Testis (tissue), 2 donors: ENCODE measurements around the gene RPS6KA5.

Source experiments
- POLR2A ChIP-seq: fragments of 450-650 bp; IDR thresholded peaks from one replicate; pipeline ENCODE4 v1.6.1; 2017; ENCODE audit warnings: antibody characterized with exemption, mild to moderate bottlenecking, moderate library complexity
- TF ChIP-seq, protein P1 (sequence below), 3 experiments: fragments of 450-650 bp in 2 of 3; fragments of 200-600 bp in 1 of 3; sonication (generic) in 1 of 3; IDR thresholded peaks; one replicate each; pipeline ENCODE4 v1.5.1; 2016 to 2019; ENCODE audit warnings: antibody characterized with exemption in 3 of 3, mild to moderate bottlenecking in 2 of 3, moderate library complexity in 1 of 3

DNA sequence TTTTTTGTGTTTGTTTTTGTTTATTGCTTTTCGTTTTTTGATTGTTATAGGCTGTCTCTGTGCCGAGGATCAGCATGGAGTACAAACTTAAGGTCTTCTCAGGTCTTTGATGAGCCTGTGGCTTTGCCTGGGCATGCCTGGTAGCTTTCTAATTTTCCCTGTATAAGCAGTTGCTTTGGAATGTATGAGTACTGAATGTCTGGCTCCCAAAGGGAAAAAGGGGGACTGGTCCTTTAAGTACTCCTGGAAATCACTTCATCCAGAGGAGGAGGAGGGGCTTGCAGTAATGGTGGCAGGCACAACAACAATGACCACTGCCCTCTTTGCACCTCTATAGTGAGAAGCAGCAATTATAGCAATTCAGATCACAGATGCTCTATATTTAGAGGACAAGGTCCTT, 176.7 kb downstream of the RPS6KA5 start:
- TF ChIP-seq, protein P1, sequence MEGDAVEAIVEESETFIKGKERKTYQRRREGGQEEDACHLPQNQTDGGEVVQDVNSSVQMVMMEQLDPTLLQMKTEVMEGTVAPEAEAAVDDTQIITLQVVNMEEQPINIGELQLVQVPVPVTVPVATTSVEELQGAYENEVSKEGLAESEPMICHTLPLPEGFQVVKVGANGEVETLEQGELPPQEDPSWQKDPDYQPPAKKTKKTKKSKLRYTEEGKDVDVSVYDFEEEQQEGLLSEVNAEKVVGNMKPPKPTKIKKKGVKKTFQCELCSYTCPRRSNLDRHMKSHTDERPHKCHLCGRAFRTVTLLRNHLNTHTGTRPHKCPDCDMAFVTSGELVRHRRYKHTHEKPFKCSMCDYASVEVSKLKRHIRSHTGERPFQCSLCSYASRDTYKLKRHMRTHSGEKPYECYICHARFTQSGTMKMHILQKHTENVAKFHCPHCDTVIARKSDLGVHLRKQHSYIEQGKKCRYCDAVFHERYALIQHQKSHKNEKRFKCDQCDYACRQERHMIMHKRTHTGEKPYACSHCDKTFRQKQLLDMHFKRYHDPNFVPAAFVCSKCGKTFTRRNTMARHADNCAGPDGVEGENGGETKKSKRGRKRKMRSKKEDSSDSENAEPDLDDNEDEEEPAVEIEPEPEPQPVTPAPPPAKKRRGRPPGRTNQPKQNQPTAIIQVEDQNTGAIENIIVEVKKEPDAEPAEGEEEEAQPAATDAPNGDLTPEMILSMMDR (IDR thresholded peaks at IDR 0.05) = no peak
- TF ChIP-seq POLR2A = no peak
